K562 (cell line): ENCODE data around the gene PPP3R2. TPM values are rescaled to one million over a fixed set of nuclear protein-coding genes. Genes with fewer than 3 reads are reported as not detected.

Experiments used
- FOSL1 ChIP-seq: fragments of 200-800 bp; sonication (Bioruptor generic); conservative IDR thresholded peaks from 2 replicates; pipeline ENCODE4 v1.6.1; 2016; ENCODE audit warnings: missing genetic modification characterization, missing compliant biosample characterization
- TSC22D4 ChIP-seq: fragments of 450-650 bp; IDR thresholded peaks from 2 replicates; pipeline ENCODE4 v1.6.1; 2016; ENCODE audit warnings: missing genetic modification characterization, missing biosample characterization, control low read depth
- polyA plus RNA-seq, 8 experiments: library from polyadenylated mRNA; depleted of rRNA in 4 of 8; stranded (reverse) in 5 of 8; unstranded in 3 of 8; fragments of >200 nt; fragmentation: Nextera tagmentation in 2 of 8; fragmentation: Illumina TruSeq in 1 of 8; extraction: Ambion mirVana in 2 of 8; extraction: Trizol in 1 of 8; gene quantifications; 2 replicates each; pipeline versions ENCODE4 v1.2.1 to v1.2.3, GENCODE V29; 2011 to 2014; ENCODE audit warnings: inconsistent platforms in 1 of 8, missing spikeins in 1 of 8
- total RNA-seq, 7 experiments: library from RNA; depleted of rRNA in 6 of 7; stranded (reverse); fragments of >200 nt in 6 of 7; fragmentation: Illumina TruSeq in 2 of 7; extraction: Trizol in 2 of 7; gene quantifications; 2 replicates each; pipeline versions ENCODE4 v1.2.1 to v1.2.3, GENCODE V29; 2011 to 2021; ENCODE audit warnings: low replicate concordance in 1 of 7
- TF ChIP-seq, protein P1 (sequence below): fragments of 450-650 bp; IDR thresholded peaks from 2 replicates; pipeline ENCODE4 v1.6.1; 2016; ENCODE audit warnings: mild to moderate bottlenecking, moderate library complexity
- TF ChIP-seq, protein P2 (sequence below), 2 experiments: IDR thresholded peaks in 1 of 2; conservative IDR thresholded peaks in 1 of 2; 2 replicates each; pipeline ENCODE4 v1.6.1; 2016; ENCODE audit warnings: low read depth in 2 of 2, mild to moderate bottlenecking in 1 of 2, missing compliant biosample characterization in 1 of 2, missing genetic modification characterization in 1 of 2, moderate library complexity in 1 of 2

PPP3R2 gene
- total and polyA plus RNA-seq, 9 of the 15 experiments (the other 6 are each of a cell fraction or from before 2014, with no cell fraction given), result not detected

DNA sequence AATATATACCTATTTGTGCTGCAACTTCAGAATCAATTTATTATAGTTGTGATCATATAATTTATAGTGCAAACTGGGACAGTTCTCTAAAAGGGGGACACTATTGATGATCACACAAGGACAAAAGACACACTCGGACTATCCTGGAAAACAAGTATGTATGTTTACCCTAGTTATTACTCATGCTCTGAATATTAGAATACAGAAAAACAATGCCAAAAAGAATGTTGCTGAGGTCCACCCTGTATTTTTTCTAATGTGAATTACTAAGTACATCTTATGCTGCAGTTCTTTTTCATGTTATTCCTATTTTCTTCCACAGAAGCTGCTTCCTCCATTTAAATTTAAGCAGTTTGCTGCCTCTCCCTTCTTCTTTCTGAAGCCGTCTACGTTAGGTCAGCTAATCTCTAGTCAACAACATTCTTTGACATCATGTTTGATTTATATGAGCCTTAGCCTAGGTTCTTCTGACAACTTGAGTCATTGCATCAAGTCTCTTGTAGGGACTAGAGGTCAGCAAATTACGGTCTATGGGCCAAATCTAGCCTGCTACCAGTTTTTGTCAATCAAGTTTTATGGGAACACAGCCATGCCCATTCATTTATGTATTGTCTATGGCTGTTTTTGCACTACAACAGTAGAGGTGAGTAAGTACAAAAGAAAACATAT, 40.1 kb upstream of the PPP3R2 start (continued):
- TF ChIP-seq, protein P1, sequence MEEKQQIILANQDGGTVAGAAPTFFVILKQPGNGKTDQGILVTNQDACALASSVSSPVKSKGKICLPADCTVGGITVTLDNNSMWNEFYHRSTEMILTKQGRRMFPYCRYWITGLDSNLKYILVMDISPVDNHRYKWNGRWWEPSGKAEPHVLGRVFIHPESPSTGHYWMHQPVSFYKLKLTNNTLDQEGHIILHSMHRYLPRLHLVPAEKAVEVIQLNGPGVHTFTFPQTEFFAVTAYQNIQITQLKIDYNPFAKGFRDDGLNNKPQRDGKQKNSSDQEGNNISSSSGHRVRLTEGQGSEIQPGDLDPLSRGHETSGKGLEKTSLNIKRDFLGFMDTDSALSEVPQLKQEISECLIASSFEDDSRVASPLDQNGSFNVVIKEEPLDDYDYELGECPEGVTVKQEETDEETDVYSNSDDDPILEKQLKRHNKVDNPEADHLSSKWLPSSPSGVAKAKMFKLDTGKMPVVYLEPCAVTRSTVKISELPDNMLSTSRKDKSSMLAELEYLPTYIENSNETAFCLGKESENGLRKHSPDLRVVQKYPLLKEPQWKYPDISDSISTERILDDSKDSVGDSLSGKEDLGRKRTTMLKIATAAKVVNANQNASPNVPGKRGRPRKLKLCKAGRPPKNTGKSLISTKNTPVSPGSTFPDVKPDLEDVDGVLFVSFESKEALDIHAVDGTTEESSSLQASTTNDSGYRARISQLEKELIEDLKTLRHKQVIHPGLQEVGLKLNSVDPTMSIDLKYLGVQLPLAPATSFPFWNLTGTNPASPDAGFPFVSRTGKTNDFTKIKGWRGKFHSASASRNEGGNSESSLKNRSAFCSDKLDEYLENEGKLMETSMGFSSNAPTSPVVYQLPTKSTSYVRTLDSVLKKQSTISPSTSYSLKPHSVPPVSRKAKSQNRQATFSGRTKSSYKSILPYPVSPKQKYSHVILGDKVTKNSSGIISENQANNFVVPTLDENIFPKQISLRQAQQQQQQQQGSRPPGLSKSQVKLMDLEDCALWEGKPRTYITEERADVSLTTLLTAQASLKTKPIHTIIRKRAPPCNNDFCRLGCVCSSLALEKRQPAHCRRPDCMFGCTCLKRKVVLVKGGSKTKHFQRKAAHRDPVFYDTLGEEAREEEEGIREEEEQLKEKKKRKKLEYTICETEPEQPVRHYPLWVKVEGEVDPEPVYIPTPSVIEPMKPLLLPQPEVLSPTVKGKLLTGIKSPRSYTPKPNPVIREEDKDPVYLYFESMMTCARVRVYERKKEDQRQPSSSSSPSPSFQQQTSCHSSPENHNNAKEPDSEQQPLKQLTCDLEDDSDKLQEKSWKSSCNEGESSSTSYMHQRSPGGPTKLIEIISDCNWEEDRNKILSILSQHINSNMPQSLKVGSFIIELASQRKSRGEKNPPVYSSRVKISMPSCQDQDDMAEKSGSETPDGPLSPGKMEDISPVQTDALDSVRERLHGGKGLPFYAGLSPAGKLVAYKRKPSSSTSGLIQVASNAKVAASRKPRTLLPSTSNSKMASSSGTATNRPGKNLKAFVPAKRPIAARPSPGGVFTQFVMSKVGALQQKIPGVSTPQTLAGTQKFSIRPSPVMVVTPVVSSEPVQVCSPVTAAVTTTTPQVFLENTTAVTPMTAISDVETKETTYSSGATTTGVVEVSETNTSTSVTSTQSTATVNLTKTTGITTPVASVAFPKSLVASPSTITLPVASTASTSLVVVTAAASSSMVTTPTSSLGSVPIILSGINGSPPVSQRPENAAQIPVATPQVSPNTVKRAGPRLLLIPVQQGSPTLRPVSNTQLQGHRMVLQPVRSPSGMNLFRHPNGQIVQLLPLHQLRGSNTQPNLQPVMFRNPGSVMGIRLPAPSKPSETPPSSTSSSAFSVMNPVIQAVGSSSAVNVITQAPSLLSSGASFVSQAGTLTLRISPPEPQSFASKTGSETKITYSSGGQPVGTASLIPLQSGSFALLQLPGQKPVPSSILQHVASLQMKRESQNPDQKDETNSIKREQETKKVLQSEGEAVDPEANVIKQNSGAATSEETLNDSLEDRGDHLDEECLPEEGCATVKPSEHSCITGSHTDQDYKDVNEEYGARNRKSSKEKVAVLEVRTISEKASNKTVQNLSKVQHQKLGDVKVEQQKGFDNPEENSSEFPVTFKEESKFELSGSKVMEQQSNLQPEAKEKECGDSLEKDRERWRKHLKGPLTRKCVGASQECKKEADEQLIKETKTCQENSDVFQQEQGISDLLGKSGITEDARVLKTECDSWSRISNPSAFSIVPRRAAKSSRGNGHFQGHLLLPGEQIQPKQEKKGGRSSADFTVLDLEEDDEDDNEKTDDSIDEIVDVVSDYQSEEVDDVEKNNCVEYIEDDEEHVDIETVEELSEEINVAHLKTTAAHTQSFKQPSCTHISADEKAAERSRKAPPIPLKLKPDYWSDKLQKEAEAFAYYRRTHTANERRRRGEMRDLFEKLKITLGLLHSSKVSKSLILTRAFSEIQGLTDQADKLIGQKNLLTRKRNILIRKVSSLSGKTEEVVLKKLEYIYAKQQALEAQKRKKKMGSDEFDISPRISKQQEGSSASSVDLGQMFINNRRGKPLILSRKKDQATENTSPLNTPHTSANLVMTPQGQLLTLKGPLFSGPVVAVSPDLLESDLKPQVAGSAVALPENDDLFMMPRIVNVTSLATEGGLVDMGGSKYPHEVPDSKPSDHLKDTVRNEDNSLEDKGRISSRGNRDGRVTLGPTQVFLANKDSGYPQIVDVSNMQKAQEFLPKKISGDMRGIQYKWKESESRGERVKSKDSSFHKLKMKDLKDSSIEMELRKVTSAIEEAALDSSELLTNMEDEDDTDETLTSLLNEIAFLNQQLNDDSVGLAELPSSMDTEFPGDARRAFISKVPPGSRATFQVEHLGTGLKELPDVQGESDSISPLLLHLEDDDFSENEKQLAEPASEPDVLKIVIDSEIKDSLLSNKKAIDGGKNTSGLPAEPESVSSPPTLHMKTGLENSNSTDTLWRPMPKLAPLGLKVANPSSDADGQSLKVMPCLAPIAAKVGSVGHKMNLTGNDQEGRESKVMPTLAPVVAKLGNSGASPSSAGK, result no peak
- TF ChIP-seq, protein P2, sequence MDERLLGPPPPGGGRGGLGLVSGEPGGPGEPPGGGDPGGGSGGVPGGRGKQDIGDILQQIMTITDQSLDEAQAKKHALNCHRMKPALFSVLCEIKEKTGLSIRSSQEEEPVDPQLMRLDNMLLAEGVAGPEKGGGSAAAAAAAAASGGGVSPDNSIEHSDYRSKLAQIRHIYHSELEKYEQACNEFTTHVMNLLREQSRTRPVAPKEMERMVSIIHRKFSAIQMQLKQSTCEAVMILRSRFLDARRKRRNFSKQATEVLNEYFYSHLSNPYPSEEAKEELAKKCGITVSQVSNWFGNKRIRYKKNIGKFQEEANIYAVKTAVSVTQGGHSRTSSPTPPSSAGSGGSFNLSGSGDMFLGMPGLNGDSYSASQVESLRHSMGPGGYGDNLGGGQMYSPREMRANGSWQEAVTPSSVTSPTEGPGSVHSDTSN (CRISPR knock-in tag; IDR thresholded peaks at IDR 0.05; ENCODE audit: low read depth), result no peak
- TF ChIP-seq, protein P2 (tag; conservative IDR thresholded peaks at IDR 0.05; ENCODE audit: low read depth), result peak; percentile 62
- no peak for TF ChIP-seq TSC22D4 (tag)
- no peak for TF ChIP-seq FOSL1 (tag)
- TF ChIP-seq, all 486 proteins: peak for 3
